CD4-positive, alpha-beta T cell treated with Interleukin-2 at 100 ng/mL for 4 hours (primary cell): ENCODE results near the gene SERINC5.
A peak's percentile ranks its signal among the peaks of the same experiment; 100 is the strongest.
"Not testable (repeated sequence)": the region's sequence is repeated elsewhere in the genome, so short reads cannot be mapped to it uniquely, and the experiment has no call there.

Experiments
- DNase-seq: peaks from one replicate; pipeline ENCODE4 v3.0.0-alpha.2; 2020; ENCODE audit warnings: low spot score

The SERINC5 gene

DNA sequence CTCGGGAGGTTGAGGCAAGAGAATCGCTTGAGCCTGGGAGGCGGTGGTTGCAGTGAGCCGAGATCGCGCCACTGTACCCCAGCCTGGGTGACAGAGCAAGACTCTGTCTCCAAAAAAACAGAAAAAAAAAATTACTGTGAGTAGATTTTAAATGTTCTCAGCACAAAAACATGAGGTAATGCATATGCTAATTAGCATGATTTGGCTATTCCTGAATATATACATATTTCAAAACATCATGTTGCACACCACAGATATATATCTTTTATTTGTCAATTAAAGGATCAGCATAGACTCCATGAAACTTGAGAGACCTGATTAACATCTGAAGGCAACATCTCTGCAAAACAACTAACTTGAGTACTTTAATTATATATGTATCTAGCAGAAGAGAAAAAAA is 117.4 kb downstream of the SERINC5 start:
- DNase-seq, result no peak

DNA sequence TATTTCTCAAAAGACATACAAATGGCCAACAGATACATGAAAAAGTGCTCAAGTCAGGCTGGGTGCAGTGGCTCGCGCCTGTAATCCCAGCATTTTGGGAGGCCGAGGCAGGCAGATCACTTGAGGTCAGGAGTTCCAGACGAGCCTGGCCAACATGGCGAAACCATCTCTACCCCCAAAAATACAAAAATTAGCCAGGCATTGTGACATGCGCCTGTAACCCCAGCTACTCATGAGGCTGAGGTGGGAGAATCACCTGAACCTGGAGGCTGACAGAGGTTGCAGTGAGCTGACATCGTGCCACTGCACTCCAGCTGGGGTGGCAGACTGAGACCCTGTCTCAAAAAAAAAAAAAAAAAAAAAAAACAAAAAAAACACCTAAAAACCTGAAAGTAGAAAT is 119.0 kb downstream of the SERINC5 start:
- not testable (repeated sequence) for DNase-seq

DNA sequence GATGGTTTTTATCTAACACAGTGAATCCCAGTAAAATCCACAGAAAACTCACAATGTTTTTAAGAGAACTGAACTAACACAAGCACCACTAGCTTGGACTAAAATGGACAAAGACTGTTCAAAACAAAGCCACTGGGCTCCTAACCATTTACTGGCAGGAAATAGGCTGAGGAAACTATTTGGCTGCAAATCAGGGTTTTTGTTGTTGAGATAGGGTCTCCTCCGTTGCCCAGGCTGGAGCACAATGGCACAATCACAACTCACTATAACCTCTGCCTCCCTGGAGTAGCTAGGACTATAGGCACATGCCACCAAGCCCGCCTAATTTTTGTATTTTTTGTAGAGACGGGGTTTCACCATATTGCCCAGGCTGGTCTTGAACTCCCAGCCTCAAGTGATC is 121.0 kb downstream of the SERINC5 start:
- no peak for DNase-seq

DNA sequence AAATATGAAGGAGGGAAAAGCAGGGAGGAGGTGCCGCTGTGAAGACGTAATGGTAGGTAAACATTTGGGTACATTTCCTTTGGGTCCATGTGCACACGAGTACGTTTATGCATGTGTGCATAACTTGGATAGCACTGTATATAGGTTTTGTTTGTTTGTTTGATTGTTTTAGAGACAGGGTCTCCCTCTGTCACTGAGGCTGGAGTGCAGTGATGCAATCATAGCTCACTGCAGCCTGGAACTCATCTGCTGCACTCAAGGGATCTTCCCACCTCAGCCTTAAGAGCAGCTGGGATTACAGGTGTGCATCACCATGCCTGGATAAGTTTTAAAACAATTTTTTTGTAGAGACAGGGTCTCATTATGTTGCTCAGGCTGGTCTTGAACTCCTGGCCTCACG is 126.7 kb downstream of the SERINC5 start:
- DNase-seq, result no peak

GRCh38 chr5:80128141-80128540 is 127.7 kb downstream of the SERINC5 start:
- no peak for DNase-seq

DNA sequence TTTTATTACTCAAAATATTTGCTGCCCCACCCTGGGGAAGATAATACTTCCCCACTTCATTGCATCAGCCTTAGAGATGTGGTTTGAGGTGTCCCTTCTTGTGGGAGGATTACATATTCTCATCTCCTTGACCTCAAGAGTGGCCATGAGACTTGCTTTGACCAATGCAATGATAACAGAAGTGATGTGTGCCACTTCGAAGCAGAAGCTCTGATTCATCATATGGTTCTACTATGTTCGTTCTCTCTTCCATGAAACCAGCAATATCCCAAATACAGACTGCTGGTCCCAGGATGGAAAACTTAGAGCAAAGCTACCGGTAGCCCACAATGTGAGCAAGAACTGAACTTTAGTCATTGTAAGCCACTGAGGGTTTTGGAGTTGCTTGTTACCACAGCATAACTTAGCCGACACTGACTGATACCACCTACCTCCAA is 128.7 kb downstream of the SERINC5 start:
- DNase-seq, result no peak

DNA sequence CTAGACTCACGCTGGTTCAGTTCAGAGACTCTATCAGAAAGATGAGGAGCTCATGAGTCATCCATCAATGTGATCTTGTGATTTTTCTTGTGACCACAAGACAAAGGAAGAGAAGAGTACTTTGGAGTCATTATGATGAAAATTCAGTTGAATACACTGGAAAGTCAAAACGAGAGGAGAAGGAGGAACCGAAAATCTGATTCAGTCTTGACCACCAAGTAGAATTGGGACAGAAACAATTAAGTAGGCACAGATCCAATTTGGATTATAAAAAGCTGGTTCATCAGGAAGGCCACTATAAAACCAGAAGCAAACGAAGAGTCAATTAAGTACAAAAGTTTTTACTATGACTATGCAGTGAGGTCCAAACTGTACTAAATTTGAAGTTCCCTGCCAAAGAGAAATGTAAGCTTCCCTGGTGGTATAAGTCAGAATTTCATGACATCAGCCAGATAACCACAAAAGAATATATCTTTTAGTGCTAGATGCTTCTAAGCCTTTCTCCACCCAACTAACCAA is 129.8 kb downstream of the SERINC5 start:
- DNase-seq, result peak; percentile 73

- no peak for DNase-seq
Measured at GRCh38 chr5:80125022-80125961, 130.6 kb downstream of the SERINC5 start.

DNA sequence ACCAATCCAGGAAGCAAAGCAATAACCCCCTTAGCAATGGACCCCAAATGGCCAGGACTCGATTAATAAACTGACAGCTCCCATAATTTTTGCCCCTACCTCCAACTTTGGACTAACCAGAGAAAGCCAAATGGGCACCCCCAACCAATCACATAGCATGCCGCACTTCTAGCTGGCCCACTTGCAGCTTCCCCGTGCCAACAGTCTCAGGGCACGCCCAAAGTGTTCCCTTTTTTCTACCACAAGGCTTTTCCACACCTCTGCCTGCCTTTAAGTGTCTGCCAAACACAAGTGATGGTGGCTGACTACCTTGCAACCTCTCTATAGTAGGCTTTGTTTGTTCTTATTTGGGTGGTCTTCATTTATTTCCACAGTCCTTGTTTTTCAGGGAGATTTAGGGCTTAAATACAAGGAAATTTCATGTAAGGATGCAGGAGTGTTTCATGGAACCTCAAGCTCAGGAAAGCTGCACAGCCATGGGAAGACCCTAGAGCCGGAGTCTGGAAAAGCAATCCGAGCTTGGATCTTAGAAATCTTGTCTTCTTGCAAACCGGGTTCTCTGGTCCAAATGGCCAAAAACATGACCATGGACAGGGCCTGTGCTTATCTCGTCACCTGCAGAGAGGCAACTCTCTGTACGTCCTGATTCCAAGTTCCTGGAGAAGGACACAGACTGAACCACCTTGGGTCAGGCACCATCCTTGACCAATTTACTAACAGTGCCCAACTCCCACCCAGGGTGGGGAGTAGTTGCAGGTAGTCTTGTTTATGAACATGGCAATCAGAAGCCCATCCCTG is 131.5 kb downstream of the SERINC5 start:
- no peak for DNase-seq

- DNase-seq, result no peak
Measured at GRCh38 chr5:80122579-80122978, 133.3 kb downstream of the SERINC5 start.

DNA sequence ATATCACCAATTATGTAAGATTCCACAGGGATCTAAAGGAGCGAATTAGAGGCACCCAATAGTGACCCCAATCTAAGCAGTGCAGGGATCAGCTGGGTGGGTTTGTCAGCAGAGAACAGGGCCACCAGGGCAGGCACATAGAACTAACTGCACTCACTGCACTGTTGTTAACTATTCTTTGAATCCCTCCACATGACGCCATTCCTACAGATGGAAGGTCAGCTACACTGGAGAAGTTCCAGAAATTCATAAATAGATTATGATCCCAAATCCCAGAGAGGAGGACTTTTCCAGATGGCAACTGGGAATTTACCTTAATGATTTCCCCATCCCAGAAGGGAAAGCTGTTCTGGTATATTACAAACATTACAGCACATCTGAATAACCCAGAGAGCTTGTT is 136.5 kb downstream of the SERINC5 start:
- no peak for DNase-seq

- DNase-seq, result no peak
Measured at GRCh38 chr5:80117446-80117845, 138.4 kb downstream of the SERINC5 start.

DNA sequence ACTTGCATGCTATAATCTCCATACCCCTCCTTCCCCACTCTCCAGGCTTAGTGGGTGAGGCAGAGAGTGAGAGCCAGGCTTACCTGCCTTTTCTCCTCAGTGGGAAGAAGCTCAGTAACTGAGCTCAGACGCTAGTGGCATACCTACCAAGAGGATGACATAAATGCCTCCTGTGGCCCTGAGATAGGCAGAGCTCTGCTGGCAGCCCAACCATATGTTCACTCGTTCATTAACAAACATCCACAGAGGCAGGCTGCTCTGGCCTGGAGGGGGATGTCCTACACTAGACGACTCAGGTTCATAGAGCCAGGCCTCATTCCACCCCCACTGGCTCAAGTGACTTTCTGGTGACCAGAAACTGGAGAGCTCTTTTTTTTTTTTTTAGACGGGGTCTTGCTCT is 139.4 kb downstream of the SERINC5 start:
- no peak for DNase-seq

DNA sequence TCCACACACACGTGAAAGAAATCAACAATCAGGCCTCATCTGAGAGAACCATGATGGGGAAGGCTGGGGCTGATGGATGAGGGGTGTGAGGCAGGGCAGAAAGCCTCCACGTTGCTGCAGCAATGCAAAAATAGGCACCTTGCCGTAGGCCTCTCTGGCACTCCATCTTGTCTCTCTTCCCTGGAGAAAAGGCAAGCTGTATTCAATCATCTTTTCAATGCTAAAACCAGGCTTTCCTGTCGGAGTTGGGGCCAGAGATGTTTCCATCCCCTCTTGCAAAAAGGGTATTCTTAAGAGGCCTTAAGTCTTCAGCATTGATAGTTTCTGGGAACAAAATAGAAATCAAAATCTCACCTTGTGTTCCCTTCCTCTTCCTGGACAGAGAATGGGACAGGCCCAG is 139.8 kb downstream of the SERINC5 start:
- no peak for DNase-seq

- no peak for DNase-seq
Measured at GRCh38 chr5:80114860-80115259, 141.0 kb downstream of the SERINC5 start.

DNA sequence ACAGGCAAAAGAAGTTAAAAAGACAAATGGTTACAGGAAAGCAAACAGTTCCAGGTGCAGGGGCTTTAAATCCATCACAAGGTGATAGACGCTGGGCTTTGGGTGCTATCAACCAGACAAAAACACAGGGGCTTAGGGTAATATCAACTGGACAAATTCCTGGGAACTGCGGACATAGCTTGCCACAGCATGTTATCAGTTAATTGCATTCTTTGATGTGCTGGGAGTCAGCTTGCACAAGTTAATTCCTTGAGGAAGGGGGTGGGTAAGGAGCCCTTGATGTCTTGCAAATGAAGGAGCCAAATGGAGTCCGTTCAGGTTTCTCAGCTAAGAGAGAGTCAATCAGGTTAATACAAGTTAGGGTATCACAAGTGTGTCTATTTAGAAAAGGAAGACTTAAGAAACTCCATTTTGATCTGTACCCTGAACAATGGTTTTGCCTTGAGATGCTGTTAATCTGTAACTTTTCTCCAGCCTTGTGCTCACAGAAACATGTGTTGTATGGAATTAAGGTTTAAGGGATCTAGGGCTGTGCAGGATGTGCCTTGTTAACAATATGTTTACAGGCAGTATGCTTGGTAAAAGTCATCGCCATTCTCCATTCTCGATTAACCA is 144.4 kb downstream of the SERINC5 start:
- not testable (repeated sequence) for DNase-seq

DNA sequence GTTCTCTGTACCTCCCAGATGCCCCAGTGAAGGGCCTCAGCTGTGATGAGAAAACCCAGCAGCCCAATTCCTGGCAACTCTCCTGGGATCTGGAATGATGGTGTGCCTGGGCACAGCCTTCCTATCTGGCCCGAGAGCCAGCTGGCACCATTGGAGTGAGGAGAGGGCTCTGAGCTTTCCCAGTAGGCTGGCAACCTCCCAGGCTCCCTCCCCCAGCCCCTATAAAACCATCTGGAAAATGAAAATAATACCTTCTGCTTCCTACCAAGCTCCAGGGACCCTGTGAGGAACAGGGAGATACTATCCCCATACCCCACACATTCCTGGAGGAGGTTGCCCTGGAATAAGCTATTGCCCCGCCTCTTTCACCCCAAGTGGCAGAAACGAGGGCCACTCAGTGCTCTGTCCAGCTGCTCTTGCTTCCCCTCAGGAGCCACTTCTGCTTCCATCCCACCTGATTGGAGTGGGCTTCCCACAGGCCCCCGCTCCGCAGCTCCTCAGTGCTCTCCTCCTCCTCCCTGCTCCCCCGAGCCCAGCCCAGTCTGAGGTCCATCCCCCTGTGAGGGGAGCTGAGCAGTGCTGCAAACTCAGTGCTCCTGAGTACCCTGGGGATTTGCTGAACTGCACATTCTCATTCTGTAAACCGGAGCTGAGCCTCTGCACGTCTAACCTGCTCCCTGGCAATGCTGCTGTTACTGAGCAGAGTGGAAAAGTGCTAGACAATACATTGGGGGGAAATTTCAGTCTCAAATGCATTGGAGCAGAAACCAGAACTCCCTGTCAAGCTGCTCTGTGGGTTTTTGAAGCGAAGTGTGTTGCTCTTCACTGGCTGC is 146.0 kb downstream of the SERINC5 start:
- no peak for DNase-seq

DNA sequence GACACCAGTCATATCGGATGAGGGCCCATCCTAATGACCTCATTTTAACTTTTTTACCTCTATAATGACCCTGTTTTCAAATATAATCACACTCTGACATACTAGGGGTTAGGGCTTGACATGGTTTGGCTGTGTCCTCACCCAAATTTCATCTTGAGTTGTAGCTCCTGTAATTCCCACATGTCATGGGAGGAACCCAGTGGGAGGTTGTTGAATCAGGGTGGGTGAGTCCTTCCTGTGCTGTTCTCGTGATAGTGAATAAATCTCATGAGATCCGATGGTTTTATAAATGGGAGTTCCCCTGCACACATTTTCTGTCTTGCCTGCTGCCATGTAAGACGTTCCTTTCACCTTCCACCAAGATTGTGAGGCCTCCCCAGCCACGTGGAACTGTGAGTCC is 148.9 kb downstream of the SERINC5 start:
- DNase-seq, result no peak

- DNase-seq, result no peak
Measured at GRCh38 chr5:80105698-80106439, 150.0 kb downstream of the SERINC5 start.

GRCh38 chr5:80103371-80103770 is 152.5 kb downstream of the SERINC5 start:
- no peak for DNase-seq

- no peak for DNase-seq
Measured at GRCh38 chr5:80101993-80102392, 153.9 kb downstream of the SERINC5 start.
